MM.1S (cell line): ENCODE results near the gene LRRC15.

Experiments used
- DNase-seq: peaks from one replicate; pipeline ENCODE4 v3.0.0-alpha.2; 2015
- H2AFZ ChIP-seq: fragments of 300-600 bp; sonication (generic); 2 replicates; pipeline ENCODE4 v1.6.0; 2016; ENCODE audit warnings: antibody characterized with exemption, low read length
- H3F3A ChIP-seq: fragments of 300-600 bp; sonication (generic); 2 replicates; pipeline ENCODE4 v1.6.1; 2016; ENCODE audit warnings: mild to moderate bottlenecking, antibody characterized with exemption, low read length, moderate library complexity, mixed read lengths; ENCODE audit not compliant: insufficient read depth
- H3K27ac ChIP-seq: fragments of 300-600 bp; sonication (generic); 2 replicates; pipeline ENCODE4 v1.5.1; 2016; ENCODE audit warnings: mild to moderate bottlenecking, low read length
- H3K27me3 ChIP-seq: fragments of 300-600 bp; sonication (generic); replicated peaks from 2 replicates; pipeline ENCODE4 v1.6.0; 2016; ENCODE audit warnings: low read length; ENCODE audit not compliant: insufficient read depth
- H3K36me3 ChIP-seq: fragments of 300-600 bp; sonication (generic); replicated peaks from 2 replicates; pipeline ENCODE4 v1.6.1; 2016; ENCODE audit warnings: mild to moderate bottlenecking, low read length, mixed read lengths; ENCODE audit not compliant: insufficient read depth
- H3K4me1 ChIP-seq: fragments of 300-600 bp; sonication (generic); 2 replicates; pipeline ENCODE4 v1.6.1; 2016; ENCODE audit warnings: low read length, mixed read lengths
- H3K4me2 ChIP-seq: fragments of 300-600 bp; sonication (generic); 2 replicates; pipeline ENCODE4 v1.6.0; 2016; ENCODE audit warnings: low read depth, low read length
- H3K4me3 ChIP-seq: fragments of 300-600 bp; sonication (generic); 2 replicates; pipeline ENCODE4 v1.5.1; 2016; ENCODE audit warnings: low read length, mixed read lengths
- H3K79me2 ChIP-seq: fragments of 300-600 bp; sonication (generic); 2 replicates; pipeline ENCODE4 v1.6.1; 2016; ENCODE audit warnings: mixed run types, low read length, mixed read lengths
- H3K9ac ChIP-seq: fragments of 300-600 bp; sonication (generic); 2 replicates; pipeline ENCODE4 v1.6.1; 2016; ENCODE audit warnings: low read length, mixed read lengths
- H3K9me2 ChIP-seq: fragments of 300-600 bp; sonication (generic); replicated peaks from 2 replicates; pipeline ENCODE4 v1.6.1; 2016; ENCODE audit warnings: mild to moderate bottlenecking, low read length, mixed read lengths; ENCODE audit not compliant: insufficient read depth
- H3K9me3 ChIP-seq: fragments of 300-600 bp; sonication (generic); replicated peaks from 2 replicates; pipeline ENCODE4 v1.6.1; 2016; ENCODE audit warnings: mild to moderate bottlenecking, low read length, mixed read lengths; ENCODE audit not compliant: insufficient read depth
- H4K20me1 ChIP-seq: fragments of 300-600 bp; sonication (generic); 2 replicates; pipeline ENCODE4 v1.6.1; 2016; ENCODE audit warnings: mild to moderate bottlenecking, low read length, moderate library complexity, mixed read lengths; ENCODE audit not compliant: insufficient read depth
- CTCF ChIP-seq: fragments of 300-600 bp; sonication (generic); IDR thresholded peaks from 2 replicates; pipeline ENCODE4 v1.5.1; 2016; ENCODE audit warnings: antibody characterized with exemption, low read length, mixed read lengths
- EZH2 ChIP-seq: fragments of 300-600 bp; sonication (generic); optimal IDR thresholded peaks from 2 replicates; pipeline ENCODE3; 2017; ENCODE audit warnings: low read depth, mild to moderate bottlenecking, antibody characterized with exemption, low read length, mixed read lengths
- EZH2phosphoT487 ChIP-seq: fragments of 300-600 bp; sonication (generic); IDR thresholded peaks from 2 replicates; pipeline ENCODE4 v1.6.1; 2018; ENCODE audit warnings: antibody characterized with exemption, low read length

The LRRC15 gene

GRCh38 chr3:194352667-194353246 lies 16.8 kb downstream of the LRRC15 start:
- TF ChIP-seq CTCF (no peak), EZH2 (no peak), EZH2phosphoT487 (no peak)
- no peak overlapping the region for H3K27ac ChIP-seq
- no peak overlapping the region for H3K4me2 ChIP-seq
- no peaks in the 10 kb centered on the region for H3F3A ChIP-seq
- no peaks in the 10 kb centered on the region for H3K9me2 ChIP-seq
- 0 out of 2 replicates have a peak, but pooled peaks cover 3% of the 10 kb centered on the region for H3K27me3 ChIP-seq
- no peak for DNase-seq
- H2AFZ ChIP-seq: no peak overlapping the region
- H3K79me2 ChIP-seq: no peaks in the 10 kb centered on the region
- H4K20me1 ChIP-seq: no peaks in the 10 kb centered on the region
- no peaks in the 10 kb centered on the region for H3K4me1 ChIP-seq
- no peak overlapping the region for H3K9ac ChIP-seq
- H3K9me3 ChIP-seq: no peaks in the 10 kb centered on the region
- H3K4me3 ChIP-seq: no peak overlapping the region
- H3K36me3 ChIP-seq: no peaks in the 10 kb centered on the region

- H3K4me2 ChIP-seq: no peak overlapping the region
- no peak for DNase-seq
- no peak overlapping the region for H2AFZ ChIP-seq
- H3K27ac ChIP-seq: no peak overlapping the region
- H3K9me3 ChIP-seq: no peaks in the 10 kb centered on the region
- no peaks in the 10 kb centered on the region for H3K36me3 ChIP-seq
- no peaks in the 10 kb centered on the region for H3K4me1 ChIP-seq
- no peaks in the 10 kb centered on the region for H4K20me1 ChIP-seq
- H3K4me3 ChIP-seq: no peak overlapping the region
- H3K9ac ChIP-seq: no peak overlapping the region
- H3K9me2 ChIP-seq: no peaks in the 10 kb centered on the region
- TF ChIP-seq EZH2phosphoT487 (no peak), EZH2 (no peak), CTCF (no peak)
- H3K27me3 ChIP-seq: no peaks in the 10 kb centered on the region
- no peaks in the 10 kb centered on the region for H3F3A ChIP-seq
- no peaks in the 10 kb centered on the region for H3K79me2 ChIP-seq
Observed at GRCh38 chr3:194351952-194352536, 17.5 kb downstream of the LRRC15 start.

GRCh38 chr3:194351080-194351672 lies 18.4 kb downstream of the LRRC15 start, which contains the start of gene CPN2:
CPN2 (minus strand) TSS chr3:194351328; CDS start chr3:194342702, 8,626 bp downstream.
- Histone ChIP-seq H3K27me3 (no peaks in the 10 kb centered on the region), H3K4me1 (no peaks in the 10 kb centered on the region), H3K79me2 (no peaks in the 10 kb centered on the region), H3K9me3 (no peaks in the 10 kb centered on the region), H3K9me2 (no peaks in the 10 kb centered on the region), H3K36me3 (no peaks in the 10 kb centered on the region), H3K4me3 (no peak within 1 kb of the TSS), H3K27ac (no peak within 1 kb of the TSS), H3F3A (no peaks in the 10 kb centered on the region), H4K20me1 (no peaks in the 10 kb centered on the region), H3K9ac (no peak within 1 kb of the TSS), H3K4me2 (no peak within 1 kb of the TSS), H2AFZ (no peak within 1 kb of the TSS)
- DNase-seq: no peak
- no peak for TF ChIP-seq CTCF
- TF ChIP-seq EZH2: no peak
